ENCODE measurements around the gene CLSTN2. TPM values are rescaled to one million over a fixed set of nuclear protein-coding genes. Genes with fewer than 3 reads are reported as not detected.

CLSTN2 gene
- under 0.01 and 0.07 TPM in 2 replicates for total RNA-seq

DNA sequence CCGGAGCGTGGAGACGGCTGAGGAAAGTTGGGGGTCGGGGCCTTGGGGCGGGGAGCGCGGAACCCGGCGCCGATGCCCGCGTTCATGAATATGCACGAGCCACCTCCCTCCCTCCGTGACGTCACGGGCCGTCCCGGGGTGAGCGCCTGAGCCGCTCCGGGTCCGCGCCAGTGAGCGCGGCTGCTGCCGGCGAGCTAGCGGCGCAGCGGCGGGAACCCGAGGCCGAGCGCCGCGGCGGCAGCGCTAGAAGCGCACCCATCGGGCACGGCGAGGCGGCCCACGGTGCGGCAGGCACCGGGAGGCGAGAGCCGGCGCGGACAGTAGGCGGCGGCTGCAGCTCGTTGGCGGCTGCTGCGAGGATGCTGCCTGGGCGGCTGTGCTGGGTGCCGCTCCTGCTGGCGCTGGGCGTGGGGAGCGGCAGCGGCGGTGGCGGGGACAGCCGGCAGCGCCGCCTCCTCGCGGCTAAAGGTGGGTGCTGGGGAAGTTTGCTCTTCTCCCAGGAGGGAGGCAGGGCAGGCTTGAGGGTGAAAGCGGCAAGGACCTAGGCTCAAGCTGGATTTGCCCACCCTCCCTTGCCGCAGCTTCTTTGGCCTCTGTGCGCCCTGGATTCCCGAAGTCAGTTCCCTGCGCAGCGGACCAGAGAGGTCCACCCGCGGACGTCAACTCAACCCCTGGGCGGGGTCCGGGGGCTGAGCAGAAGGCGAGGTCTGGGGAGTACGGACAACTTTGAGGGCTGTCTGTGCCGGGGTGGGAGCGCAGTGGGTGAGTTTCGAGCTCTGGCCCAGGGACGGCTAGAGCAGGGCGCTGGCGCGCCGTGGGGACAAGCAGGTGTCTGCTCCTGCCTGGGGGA, at the start of gene CLSTN2:
TSS of gene CLSTN2 (plus strand) at position 170 of the 850 bp plus-strand sequence.
- no peak for DNase-seq (ENCODE audit: low read depth, low spot score)

DNA sequence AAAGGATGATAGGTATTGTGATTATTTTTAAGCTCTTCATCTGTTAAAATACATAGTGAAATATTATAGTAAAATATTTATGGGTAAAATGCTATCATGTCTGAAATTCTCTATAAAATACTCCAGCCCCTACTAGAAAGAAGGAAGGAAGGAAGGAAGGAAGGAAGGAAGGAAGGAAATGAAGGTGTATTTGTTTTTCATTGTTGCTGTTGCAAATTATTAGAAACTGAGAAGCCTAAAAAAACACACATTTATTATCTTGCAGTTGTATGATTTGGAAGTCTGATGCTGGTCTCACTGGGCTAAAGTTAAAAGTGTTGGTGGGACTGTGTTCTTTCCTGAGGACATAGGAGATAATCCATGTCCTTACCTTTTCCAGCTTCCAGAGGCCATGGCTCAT, 47.6 kb upstream of the CLSTN2 start:
- DNase-seq (ENCODE audit: low read depth, low spot score), result no peak

DNA sequence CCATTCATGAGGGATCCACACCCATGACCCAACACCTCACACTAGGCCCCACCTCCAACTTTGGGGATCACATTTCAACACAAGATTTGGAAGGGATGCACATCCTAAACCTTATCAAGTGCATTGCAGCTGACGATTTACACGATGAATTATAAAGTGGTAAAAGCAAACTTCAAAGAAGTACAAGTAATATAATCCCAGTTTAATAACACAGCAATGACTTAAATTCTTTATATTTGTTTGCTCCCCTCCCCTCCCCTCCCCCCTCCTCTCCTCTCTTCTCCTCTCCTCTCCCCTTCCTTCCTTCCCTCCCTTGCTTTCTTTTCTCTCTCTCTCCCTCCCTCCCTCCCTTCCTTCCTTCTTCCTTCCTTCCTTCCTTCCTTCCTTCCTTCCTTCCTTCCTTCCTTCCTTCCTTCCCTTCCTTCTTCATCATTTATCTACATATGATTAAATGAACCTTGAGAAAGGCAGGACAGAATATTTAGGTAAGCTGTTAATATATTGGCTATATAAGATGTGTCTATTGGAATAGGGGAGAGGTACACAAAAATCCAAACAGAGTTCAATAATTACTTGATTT, 46.3 kb upstream of the CLSTN2 start:
- no peak for DNase-seq (ENCODE audit: low read depth, low spot score)

- DNase-seq (ENCODE audit: low read depth, low spot score), result no peak
These were observed 41.6 kb upstream of the CLSTN2 start for GRCh38 chr3:139893267-139893962.

DNA sequence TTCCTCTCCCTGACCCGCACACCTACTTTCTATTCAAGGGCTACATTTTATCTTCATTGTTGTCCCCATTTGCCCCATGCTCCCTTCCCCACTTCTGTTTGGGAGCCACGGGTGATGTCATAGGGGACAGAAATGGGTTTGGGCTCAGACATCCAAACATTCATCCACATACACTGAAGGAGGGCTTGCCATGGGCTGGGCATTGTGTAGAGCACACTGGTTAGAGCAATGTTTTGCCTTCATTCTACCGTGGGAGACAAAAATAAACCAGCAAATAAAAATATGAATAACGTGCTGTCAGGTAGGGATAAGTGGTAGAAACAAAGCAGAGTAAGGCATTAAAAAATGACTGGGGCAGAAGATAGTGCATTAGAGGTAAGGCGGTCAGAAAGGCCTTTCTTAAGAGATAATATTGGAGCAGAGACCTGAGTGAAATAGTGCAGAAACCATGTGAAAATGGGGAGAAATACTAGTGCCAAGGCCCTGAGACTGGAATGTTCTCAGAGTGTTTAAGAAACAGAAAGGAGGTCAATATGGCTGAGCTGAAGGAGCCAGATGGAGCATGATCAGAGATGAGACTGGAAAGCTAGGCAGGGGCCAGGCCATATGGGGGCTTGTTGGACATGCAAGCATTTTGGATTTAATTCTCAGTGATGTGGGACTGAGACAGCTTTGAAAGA, 40.9 kb upstream of the CLSTN2 start:
- DNase-seq (ENCODE audit: low read depth, low spot score), result no peak

GRCh38 chr3:139894643-139894989, 40.4 kb upstream of the CLSTN2 start:
- DNase-seq (ENCODE audit: low read depth, low spot score), result no peak

- DNase-seq (ENCODE audit: low read depth, low spot score), result no peak
These were observed 37.2 kb upstream of the CLSTN2 start for GRCh38 chr3:139897759-139898158.

DNA sequence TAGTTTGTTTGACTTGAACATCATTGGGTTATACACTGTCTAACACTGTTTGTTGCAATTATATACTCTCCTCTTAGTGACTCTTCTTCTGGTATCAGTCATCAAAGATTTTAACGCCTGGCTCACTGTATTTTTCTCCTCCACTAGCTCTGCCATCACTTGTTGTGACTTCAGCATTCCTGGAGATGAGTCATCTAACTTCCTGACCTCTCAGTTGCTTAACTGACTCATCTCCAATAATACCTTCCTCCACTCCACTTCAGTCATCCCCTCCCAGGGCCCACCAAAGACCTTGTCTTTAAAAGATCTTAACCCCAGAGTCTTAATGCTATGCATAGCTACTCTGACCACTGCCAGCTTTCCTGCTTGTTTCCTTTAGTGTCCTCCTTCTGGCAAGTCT, 28.6 kb upstream of the CLSTN2 start:
- DNase-seq (ENCODE audit: low read depth, low spot score), result no peak

DNA sequence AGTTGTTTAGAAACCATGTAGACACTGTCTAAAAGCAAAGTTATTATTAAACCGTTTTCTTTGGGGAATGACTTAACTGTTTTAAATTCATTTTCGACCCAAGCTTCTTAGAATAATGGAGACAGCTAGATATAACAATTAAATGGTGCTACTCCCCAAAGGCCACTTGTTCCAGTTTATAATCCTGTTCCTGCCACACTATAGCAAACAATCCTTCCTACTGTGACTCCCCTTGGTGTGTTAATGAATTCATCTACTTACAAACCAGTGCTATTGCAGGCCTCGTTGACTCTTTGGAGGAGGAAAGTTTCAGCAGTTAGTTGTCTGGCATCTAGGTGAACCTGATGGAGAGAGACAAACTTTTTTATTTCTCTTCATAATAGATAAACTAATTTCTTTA, 25.2 kb upstream of the CLSTN2 start:
- DNase-seq (ENCODE audit: low read depth, low spot score), result no peak

GRCh38 chr3:139916271-139916670, 18.7 kb upstream of the CLSTN2 start:
- DNase-seq (ENCODE audit: low read depth, low spot score), result no peak

- DNase-seq (ENCODE audit: low read depth, low spot score), result no peak
These were observed 17.7 kb upstream of the CLSTN2 start for GRCh38 chr3:139917226-139917785.

DNA sequence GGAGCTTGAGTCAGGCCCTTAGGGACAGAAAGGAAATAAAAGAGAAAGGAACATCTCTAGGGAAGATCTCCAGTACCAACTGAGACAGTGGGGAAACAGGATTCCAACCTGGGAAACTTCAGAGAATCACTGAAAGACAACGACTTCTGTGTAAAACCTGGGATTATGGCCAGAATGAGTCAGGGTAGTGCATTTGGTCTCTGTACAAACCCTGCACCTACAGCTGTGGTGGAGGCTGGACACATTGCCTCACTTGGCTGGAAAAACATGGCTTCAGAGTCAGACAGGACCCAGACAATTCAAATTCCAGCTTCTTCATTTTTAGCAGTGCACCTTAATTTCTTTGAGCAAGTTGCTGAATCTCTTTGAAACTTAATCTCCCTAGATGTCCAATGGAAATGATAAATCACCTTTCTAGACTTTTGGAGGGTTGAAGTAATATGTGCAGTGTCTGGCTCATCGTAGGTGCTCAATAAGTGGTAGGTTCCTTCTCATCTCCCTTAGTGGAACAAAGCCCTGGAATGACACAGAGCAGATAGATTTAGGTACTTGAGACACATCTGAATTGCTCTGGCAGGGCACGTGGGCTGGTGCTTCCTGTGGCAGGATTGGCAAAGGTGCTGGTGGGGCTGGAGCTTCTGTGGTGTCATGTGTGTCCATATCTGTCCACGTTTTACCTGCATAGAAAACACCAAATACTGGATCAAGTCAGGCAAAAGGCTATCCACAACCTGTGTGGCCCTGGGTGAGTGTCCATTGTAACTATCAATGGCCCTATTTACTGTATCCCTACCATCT, 6.1 kb upstream of the CLSTN2 start:
- DNase-seq (ENCODE audit: low read depth, low spot score), result no peak

- DNase-seq (ENCODE audit: low read depth, low spot score), result no peak
These were observed 4.8 kb upstream of the CLSTN2 start for GRCh38 chr3:139930211-139930610.

GRCh38 chr3:139933766-139934165, 1.2 kb upstream of the CLSTN2 start:
- no peak for DNase-seq (ENCODE audit: low read depth, low spot score)

GRCh38 chr3:139934613-139935015, 371 bp upstream of the CLSTN2 start:
- no peak for DNase-seq (ENCODE audit: low read depth, low spot score)

GRCh38 chr3:139935866-139936817, 1.2 kb downstream of the CLSTN2 start:
- DNase-seq (ENCODE audit: low read depth, low spot score), result no peak

DNA sequence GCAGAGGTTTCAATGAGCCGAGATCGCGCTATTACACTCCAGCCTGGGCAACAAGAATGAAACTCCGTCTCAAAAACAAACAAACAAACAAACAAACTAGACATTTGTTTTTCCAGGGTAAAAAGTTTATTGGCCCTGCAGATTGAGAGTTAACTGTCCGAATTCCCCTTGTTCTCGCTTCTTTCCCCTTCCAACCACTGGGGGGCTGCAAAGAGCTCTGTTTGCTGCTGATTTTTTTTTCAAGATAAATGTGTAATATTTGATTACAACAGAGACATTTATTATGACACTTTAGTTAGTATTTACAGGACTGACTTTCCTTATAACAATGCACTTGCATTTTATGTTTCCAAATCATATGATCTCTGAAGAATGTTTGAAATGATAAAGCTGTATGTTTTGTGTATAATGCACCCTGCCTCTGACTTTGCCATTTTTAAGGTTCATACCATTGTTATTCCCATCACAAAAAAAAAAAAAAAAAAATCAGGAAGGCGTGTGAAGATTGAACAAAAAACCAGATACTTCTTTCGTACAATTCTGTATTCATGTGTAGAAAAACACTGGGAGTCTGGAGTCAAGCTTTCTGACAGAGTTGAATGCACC, 2.8 kb downstream of the CLSTN2 start:
- no peak for DNase-seq (ENCODE audit: low read depth, low spot score)

- no peak for DNase-seq (ENCODE audit: low read depth, low spot score)
These were observed 4.8 kb downstream of the CLSTN2 start for GRCh38 chr3:139939681-139940190.

DNA sequence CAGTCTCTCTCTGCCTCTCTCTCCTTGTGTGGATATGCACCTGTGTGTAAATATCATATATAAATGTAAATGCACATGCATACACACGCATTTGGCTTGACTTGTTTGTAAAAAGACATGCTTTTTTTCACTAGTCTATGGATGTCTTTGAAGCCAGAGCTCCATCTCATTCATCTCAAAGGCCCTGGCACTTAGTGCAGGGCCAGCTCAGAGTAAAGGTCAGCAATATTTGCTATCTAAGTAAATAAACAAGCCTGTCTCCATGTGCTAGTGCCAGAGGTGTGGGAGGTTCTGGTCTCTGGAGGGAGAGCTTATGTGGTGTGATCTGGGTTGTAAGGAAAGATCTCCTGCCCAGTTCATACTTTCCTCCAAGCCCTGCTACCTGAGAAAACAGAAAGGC, 5.6 kb downstream of the CLSTN2 start:
- DNase-seq (ENCODE audit: low read depth, low spot score), result no peak
